ENCODE measurements around the gene ADAMTS8.
A peak's percentile ranks its signal among the peaks of the same experiment; 100 is the strongest.
"Not testable (repeated sequence)": the region's sequence is repeated elsewhere in the genome, so short reads cannot be mapped to it uniquely, and the experiment has no call there.

Gene ADAMTS8

GRCh38 chr11:130438401-130439159 is 10.2 kb upstream of the ADAMTS8 start:
- DNase-seq: not testable (repeated sequence)

- DNase-seq: no peak
These were observed 9.4 kb upstream of the ADAMTS8 start for GRCh38 chr11:130437848-130438247.

- DNase-seq: no peak
These were observed 7.8 kb upstream of the ADAMTS8 start for GRCh38 chr11:130436171-130436570.

- no peak for DNase-seq
These were observed 7.3 kb upstream of the ADAMTS8 start for GRCh38 chr11:130435671-130436070.

GRCh38 chr11:130434521-130435223 is 6.3 kb upstream of the ADAMTS8 start:
- DNase-seq: peak; percentile 71 to 73

- no peak for DNase-seq
These were observed 4.9 kb upstream of the ADAMTS8 start for GRCh38 chr11:130433357-130433756.

GRCh38 chr11:130431801-130432200 is 3.4 kb upstream of the ADAMTS8 start:
- DNase-seq: no peak

GRCh38 chr11:130431331-130431773 is 2.9 kb upstream of the ADAMTS8 start:
- DNase-seq: peak; percentile 70 to 73

GRCh38 chr11:130429983-130430382 is 1.6 kb upstream of the ADAMTS8 start:
- no peak for DNase-seq

GRCh38 chr11:130429120-130429681 is 792 bp upstream of the ADAMTS8 start:
- DNase-seq: no peak

- DNase-seq: no peak
These were observed 661 bp downstream of the ADAMTS8 start for GRCh38 chr11:130427581-130428315.

- no peak for DNase-seq
These were observed 1.5 kb downstream of the ADAMTS8 start for GRCh38 chr11:130426837-130427341.

- no peak for DNase-seq
These were observed 2.1 kb downstream of the ADAMTS8 start for GRCh38 chr11:130426223-130426836.

GRCh38 chr11:130425156-130425555 is 3.3 kb downstream of the ADAMTS8 start:
- DNase-seq: no peak

- no peak for DNase-seq
These were observed 3.7 kb downstream of the ADAMTS8 start for GRCh38 chr11:130424613-130425140.

- DNase-seq: no peak
These were observed 4.8 kb downstream of the ADAMTS8 start for GRCh38 chr11:130423541-130424142.

- no peak for DNase-seq
These were observed 6.0 kb downstream of the ADAMTS8 start for GRCh38 chr11:130422251-130422995.

GRCh38 chr11:130421697-130422096 is 6.7 kb downstream of the ADAMTS8 start:
- DNase-seq: no peak

GRCh38 chr11:130421199-130421585 is 7.2 kb downstream of the ADAMTS8 start:
- DNase-seq: no peak

GRCh38 chr11:130420478-130421198 is 7.8 kb downstream of the ADAMTS8 start:
- no peak for DNase-seq
